Measurements from ENCODE around the gene PDCD4.
"Not testable (repeated sequence)": the region's sequence is repeated elsewhere in the genome, so short reads cannot be mapped to it uniquely, and the experiment has no call there.

Gene PDCD4

GRCh38 chr10:110862961-110863360 is 8.8 kb upstream of the PDCD4 start:
- no peak for DNase-seq

GRCh38 chr10:110863361-110863760 is 8.4 kb upstream of the PDCD4 start:
- DNase-seq, result no peak

DNA sequence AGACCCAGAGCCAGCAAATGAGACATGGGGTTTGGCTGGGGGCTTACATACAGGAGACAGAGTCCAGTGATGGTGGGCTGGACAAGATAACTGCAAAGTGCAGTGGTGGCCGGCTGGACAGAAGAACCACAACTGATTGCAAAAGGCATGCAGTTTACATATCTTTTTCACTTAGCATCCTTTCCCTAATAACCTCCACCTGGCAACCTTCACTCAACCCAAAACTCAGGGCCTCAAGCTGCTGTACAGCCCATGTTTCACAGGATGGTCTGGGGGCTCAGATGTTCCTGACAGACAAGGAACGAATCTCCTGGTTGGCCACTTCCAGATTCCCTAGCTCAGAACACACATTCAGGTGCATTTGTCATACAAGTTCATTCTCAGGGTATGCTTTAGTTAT is 7.8 kb upstream of the PDCD4 start:
- DNase-seq, result no peak

DNA sequence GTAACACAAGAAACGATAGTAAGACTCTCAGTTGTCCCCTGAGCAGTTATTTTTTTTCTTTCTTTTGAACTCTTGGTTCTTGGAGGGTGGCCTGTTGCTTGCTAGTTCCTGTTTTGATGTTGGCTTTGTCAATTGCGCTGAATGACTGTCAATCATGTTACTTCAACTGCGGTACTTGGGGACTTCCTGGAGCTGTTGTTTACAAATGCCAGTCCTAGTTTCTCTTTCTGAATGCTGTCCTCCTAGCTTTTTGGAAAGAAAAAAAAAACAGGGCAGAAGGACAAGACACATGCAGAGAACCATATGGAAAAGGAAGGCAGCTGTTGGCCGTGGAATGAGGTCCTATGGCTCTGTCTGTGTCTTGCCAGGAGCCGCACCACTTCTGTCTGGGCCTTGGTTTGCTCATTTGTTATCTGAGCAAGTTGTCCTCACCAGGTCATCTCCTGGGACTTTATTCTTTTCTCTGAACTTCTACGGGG is 7.0 kb upstream of the PDCD4 start:
- DNase-seq, result no peak

DNA sequence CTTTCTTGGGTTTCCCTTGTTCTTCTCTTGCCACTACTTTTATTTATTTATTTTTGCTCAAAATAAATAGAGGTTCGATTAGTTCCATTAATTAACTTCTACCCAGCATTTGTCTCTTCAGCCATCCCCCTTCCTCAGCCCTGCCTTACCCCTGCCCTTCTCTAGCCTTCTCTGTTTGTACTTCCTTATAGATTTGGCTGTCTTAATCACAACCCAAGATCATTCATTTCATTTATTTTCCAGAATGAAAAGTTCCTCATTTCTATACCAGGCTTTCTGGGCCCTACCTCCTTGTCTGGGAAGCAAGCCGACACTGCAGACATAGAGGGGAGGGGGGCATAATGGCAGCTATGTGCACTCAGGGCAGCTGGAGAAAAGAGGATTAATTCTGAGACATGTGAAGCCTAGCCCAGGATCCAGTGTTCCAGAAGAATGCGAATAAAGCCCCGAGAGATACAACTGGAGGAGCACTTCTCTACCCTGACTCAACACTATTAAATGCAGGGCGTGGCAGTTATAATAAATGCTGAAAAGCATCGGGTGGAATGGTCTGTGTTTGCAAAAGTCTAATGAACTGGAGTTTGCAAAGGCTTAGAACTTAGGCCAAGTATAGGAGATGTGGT is 6.4 kb upstream of the PDCD4 start:
- DNase-seq, result no peak

GRCh38 chr10:110865809-110866482 is 5.8 kb upstream of the PDCD4 start:
- no peak for DNase-seq

- not testable (repeated sequence) for DNase-seq
These were observed 4.5 kb upstream of the PDCD4 start for GRCh38 chr10:110867011-110867806.

GRCh38 chr10:110867807-110868465 is 3.8 kb upstream of the PDCD4 start:
- DNase-seq, result no peak

DNA sequence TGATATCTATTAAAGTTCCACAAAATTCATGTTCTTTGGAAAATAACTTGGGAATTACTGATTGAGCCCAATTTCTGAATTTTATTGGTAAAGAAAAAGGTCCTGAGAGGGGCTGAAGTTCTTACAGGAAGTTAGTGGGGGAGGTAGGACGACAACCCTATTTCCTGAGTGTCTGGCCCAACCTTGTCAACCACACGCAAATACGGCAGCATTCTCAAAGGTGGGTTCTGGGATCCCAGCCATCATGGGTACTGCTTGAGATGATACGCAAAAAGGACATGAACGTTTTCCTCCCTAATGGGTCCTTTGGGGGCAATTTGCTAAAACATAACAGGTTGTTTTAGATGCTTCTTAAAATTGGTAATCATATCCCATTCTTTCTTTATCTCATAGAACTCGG is 2.7 kb upstream of the PDCD4 start:
- DNase-seq, result no peak

DNA sequence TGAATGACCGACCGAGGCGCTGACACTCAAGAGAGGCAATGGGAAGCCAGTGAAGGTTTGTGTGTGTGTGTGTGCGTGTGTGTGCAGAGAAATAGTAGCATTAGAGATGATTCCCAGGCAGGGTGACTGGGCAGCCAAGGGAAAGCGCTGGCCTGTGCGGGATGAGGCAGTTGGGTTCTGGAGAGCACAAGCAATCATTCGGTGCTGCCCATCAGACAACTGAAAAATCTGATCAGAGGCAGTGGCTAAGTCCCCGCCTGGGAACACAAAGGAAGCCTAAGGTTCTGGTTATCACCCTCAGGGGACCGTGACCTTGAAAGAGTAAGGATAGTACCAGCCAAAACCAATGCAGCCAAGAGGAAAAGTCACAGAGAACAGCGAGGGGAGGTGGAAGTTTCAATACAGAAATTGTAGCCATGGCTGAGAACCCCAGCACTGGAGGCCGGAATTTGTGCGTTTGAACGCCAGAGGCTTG is 868 bp upstream of the PDCD4 start:
- DNase-seq, result no peak

DNA sequence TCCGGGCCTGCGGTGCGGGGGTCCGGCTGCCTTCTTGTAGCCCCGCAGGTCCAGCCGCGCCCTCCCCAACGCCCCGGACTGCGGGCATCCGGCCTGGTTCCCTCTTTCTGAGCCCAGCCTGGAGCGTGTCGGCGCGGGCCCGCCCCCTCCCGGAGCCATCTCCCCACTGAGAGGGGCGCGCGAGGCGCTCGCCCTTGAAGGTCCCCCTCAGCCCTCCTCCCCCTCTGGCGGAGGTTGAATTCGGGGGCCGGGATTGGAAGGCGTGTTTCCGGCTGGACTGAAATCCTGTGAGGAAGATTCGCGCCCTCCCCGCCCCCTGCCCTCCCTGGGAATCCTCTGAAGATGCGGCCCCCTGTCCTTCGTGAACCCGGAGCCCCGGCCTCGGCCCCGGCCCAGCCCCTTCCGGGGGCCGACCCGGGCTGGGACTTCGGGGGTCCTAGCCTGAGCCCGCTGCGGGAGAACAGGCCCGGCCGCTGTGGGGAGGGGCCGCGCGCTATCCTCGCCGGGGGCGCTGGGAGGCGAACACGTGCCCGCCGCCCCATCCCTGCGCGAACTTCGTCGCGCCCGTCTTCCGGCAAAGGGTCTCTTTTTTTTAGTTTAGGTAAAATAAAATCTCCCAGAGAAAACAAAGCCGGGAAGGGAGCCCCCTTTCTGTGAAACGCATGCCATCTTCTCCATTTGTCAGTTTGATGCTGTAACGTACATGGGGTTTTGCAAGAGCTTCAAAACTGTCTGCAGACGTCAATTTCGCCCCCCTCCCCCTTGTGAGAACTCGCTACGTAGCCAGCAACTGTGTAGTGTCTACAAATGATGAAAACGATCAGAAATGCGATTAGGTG is 636 bp downstream of the PDCD4 start:
- DNase-seq, result peak; percentile 43

GRCh38 chr10:110872984-110873923 is 1.5 kb downstream of the PDCD4 start:
- DNase-seq, result no peak

- DNase-seq, result no peak
These were observed 2.2 kb downstream of the PDCD4 start for GRCh38 chr10:110873951-110874350.

GRCh38 chr10:110876000-110876399 is 4.3 kb downstream of the PDCD4 start:
- no peak for DNase-seq

- no peak for DNase-seq
These were observed 5.1 kb downstream of the PDCD4 start for GRCh38 chr10:110876788-110877187.

- no peak for DNase-seq
These were observed 8.3 kb downstream of the PDCD4 start for GRCh38 chr10:110880012-110880411.

DNA sequence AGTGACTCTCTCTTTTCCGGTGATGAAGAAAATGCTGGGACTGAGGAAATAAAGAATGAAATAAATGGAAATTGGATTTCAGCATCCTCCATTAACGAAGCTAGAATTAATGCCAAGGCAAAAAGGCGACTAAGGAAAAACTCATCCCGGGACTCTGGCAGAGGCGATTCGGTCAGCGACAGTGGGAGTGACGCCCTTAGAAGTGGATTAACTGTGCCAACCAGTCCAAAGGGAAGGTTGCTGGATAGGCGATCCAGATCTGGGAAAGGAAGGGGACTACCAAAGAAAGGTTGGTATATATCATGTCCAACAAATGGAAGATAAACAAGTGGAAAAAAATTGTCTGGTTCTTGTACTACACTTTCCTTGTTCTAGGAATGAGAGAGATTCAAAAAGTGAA is 9.5 kb downstream of the PDCD4 start:
- no peak for DNase-seq

DNA sequence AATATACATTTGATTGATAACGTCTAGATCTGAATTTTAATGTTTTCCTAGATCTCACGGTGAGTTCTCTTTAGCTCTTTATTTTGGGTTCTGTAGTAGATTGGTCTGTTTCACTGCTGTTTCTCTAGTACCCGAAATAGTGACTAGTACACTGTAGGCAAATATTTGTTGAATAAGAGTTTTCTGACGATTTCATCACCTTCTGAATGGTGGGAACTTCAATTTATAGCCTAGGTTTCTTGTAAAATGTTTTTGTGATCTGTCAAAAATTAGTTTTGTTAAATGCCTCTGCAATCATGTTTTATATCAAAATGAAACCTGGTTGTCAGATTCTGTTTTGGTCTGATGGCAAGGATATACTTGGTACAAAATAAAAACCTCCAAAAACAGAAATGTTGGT is 10.2 kb downstream of the PDCD4 start:
- no peak for DNase-seq

GRCh38 chr10:110883924-110884323 is 12.2 kb downstream of the PDCD4 start:
- DNase-seq, result no peak

- DNase-seq, result no peak
These were observed 14.4 kb downstream of the PDCD4 start for GRCh38 chr10:110885932-110886674.
